Thyroid gland (tissue), 4 donors: ENCODE data around the gene BABAM1.

Experiments
- POLR2A ChIP-seq, 2 donors: fragments of 450-650 bp; IDR thresholded peaks; one replicate each; pipeline ENCODE4 v1.6.1; 2017; ENCODE audit warnings: antibody characterized with exemption in 2 of 2, mild to moderate bottlenecking in 2 of 2, moderate library complexity in 1 of 2
- TF ChIP-seq, protein P1 (sequence below), 6 experiments: fragments of 200-600 bp in 3 of 6; fragments of 450-650 bp in 3 of 6; sonication (generic) in 3 of 6; IDR thresholded peaks; one replicate each; pipeline ENCODE4 v1.5.1; 2016 to 2019; ENCODE audit warnings: antibody characterized with exemption in 6 of 6, mild to moderate bottlenecking in 2 of 6, inconsistent platforms in 1 of 6, moderate library complexity in 1 of 6

DNA sequence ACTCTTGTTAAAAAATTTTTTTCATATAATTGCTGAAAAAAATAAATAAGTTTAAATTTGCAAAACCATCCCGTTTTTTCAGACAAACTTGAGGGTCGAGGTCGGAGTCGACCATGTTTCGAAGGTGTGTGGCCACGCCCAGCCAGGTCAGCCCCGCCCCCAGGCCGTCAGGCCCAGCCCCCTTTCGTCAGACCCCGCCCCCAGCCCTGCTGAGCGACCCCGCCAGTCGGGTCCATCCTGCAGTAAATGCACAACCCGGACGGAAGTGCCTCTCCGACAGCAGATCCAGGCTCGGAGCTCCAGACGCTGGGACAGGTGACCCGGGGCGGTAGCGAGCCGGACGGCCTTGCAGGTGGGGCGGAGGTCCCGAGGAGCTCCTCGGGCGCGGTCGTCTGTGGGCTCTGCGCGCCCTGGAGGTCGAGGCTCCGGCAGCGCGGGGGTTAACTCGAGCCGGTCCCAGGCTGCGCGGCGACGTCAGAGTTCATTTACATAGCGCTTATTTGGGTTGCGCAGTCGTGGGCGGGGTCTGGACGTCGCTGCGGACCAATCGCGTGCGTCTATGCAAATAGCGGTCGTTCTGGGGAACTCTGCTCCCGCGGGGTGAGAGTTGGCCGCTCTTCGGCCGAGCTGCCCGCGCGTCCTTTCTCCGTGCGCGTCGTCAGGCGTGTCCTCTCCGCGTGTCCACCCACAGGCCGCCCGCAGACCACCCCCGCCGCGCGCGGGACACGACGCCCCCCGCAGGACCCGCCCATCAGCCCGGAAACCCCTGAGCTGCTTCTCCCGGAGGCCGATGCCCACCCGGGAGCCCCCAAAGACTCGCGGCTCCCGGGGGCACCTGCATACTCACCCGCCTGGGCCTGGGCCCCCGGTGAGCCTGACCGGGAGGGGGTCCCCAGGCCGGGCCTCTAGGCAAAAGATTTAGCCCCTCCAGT lies 41.0 kb upstream of the BABAM1 start, which contains the start of gene OCEL1:
- TF ChIP-seq, protein P1, sequence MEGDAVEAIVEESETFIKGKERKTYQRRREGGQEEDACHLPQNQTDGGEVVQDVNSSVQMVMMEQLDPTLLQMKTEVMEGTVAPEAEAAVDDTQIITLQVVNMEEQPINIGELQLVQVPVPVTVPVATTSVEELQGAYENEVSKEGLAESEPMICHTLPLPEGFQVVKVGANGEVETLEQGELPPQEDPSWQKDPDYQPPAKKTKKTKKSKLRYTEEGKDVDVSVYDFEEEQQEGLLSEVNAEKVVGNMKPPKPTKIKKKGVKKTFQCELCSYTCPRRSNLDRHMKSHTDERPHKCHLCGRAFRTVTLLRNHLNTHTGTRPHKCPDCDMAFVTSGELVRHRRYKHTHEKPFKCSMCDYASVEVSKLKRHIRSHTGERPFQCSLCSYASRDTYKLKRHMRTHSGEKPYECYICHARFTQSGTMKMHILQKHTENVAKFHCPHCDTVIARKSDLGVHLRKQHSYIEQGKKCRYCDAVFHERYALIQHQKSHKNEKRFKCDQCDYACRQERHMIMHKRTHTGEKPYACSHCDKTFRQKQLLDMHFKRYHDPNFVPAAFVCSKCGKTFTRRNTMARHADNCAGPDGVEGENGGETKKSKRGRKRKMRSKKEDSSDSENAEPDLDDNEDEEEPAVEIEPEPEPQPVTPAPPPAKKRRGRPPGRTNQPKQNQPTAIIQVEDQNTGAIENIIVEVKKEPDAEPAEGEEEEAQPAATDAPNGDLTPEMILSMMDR (IDR thresholded peaks at IDR 0.05) = peak in 1 of 6 experiments; percentile 18
- TF ChIP-seq POLR2A (IDR thresholded peaks at IDR 0.05) = peak in 1 of 2 donors; percentile 92
